Type B pancreatic cell (in vitro differentiated cells): ENCODE measurements around the gene MOG. TPM values are rescaled to one million over a fixed set of nuclear protein-coding genes. Genes with fewer than 3 reads are reported as not detected.

Source experiments
- DNase-seq: peaks from one replicate; pipeline ENCODE4 v3.0.0; 2021; ENCODE audit warnings: mixed read lengths; ENCODE audit not compliant: unreplicated experiment; ENCODE audit errors: extremely low spot score
- H3K27ac Mint-ChIP-seq: 2 replicates; pipeline ENCODE4 v1.8.0; 2021; ENCODE audit warnings: mild to moderate bottlenecking, mixed read lengths
- H3K27me3 Mint-ChIP-seq: 2 replicates; pipeline ENCODE4 v1.8.0; 2021; ENCODE audit warnings: mixed read lengths
- H3K36me3 Mint-ChIP-seq: 2 replicates; pipeline ENCODE4 v1.8.0; 2021; ENCODE audit warnings: mixed read lengths
- H3K4me1 Mint-ChIP-seq: one replicate; pipeline ENCODE4 v1.8.0; 2021; ENCODE audit warnings: mixed read lengths; ENCODE audit not compliant: unreplicated experiment
- H3K4me3 Mint-ChIP-seq: 2 replicates; pipeline ENCODE4 v1.8.0; 2021; ENCODE audit warnings: mild to moderate bottlenecking, mixed read lengths
- H3K9me3 Mint-ChIP-seq: 2 replicates; pipeline ENCODE4 v1.8.0; 2021; ENCODE audit warnings: mixed read lengths
- CTCF ChIP-seq: fragments of 200-600 bp; sonication (generic); conservative IDR thresholded peaks from 2 replicates; pipeline ENCODE4 v1.5.0; 2021; ENCODE audit warnings: antibody characterized with exemption, mild to moderate bottlenecking
- total RNA-seq: library from RNA; stranded (reverse); gene quantifications from 2 replicates; pipeline ENCODE4 v1.2.1, GENCODE V29; 2021; ENCODE audit warnings: low replicate concordance

The MOG gene
- total RNA-seq, 1 donor from 2014 or later, result not detected

- TF ChIP-seq CTCF, result no peak
- Mint-ChIP-seq H3K27me3 (peaks cover 32% of the 10 kb centered on the region), H3K9me3 (no peaks in the 10 kb centered on the region), H3K4me1 (peaks cover 35% of the 10 kb centered on the region), H3K4me3 (peak overlapping the region; percentile 92), H3K36me3 (peaks cover 4% of the 10 kb centered on the region), H3K27ac (peak overlapping the region; percentile 62)
- peak; percentile 79 for DNase-seq
These were observed 24.8 kb upstream of the MOG start for GRCh38 chr6:29631860-29632731.

GRCh38 chr6:29632789-29633533, 23.9 kb upstream of the MOG start, which contains the start of gene GABBR1:
TSS of gene GABBR1 (minus strand) at chr6:29633183. CDS start at chr6:29632385, 798 bp downstream.
- Mint-ChIP-seq H3K36me3 (peaks cover 4% of the 10 kb centered on the region), H3K27me3 (peaks cover 32% of the 10 kb centered on the region), H3K4me1 (peaks cover 35% of the 10 kb centered on the region), H3K9me3 (no peaks in the 10 kb centered on the region), H3K27ac (peak within 1 kb of the TSS; percentile 77), H3K4me3 (peak within 1 kb of the TSS; percentile 92)
- DNase-seq, result peak; percentile 92
- no peak for TF ChIP-seq CTCF

GRCh38 chr6:29633534-29633905, 23.4 kb upstream of the MOG start:
- H3K27ac Mint-ChIP-seq, result peak overlapping the region; percentile 77
- H3K4me3 Mint-ChIP-seq, result peak overlapping the region; percentile 92
- no peak for TF ChIP-seq CTCF
- H3K4me1 Mint-ChIP-seq, result peaks cover 35% of the 10 kb centered on the region
- peaks cover 4% of the 10 kb centered on the region for H3K36me3 Mint-ChIP-seq
- H3K27me3 Mint-ChIP-seq, result peaks cover 32% of the 10 kb centered on the region
- DNase-seq, result no peak
- H3K9me3 Mint-ChIP-seq, result no peaks in the 10 kb centered on the region

- Mint-ChIP-seq H3K27ac (no peak overlapping the region), H3K4me1 (peaks cover 6% of the 10 kb centered on the region), H3K36me3 (no peaks in the 10 kb centered on the region), H3K27me3 (peaks cover 5% of the 10 kb centered on the region), H3K9me3 (no peaks in the 10 kb centered on the region), H3K4me3 (no peak overlapping the region)
- DNase-seq, result no peak
- no peak for TF ChIP-seq CTCF
These were observed 19.6 kb upstream of the MOG start for GRCh38 chr6:29637247-29637646.

GRCh38 chr6:29641430-29642148, 15.3 kb upstream of the MOG start:
- peak overlapping the region; percentile 63 for H3K27ac Mint-ChIP-seq
- no peak for TF ChIP-seq CTCF
- no peaks in the 10 kb centered on the region for H3K9me3 Mint-ChIP-seq
- H3K27me3 Mint-ChIP-seq, result no peaks in the 10 kb centered on the region
- no peaks in the 10 kb centered on the region for H3K36me3 Mint-ChIP-seq
- peak overlapping the region; percentile 16 for H3K4me3 Mint-ChIP-seq
- H3K4me1 Mint-ChIP-seq, result no peaks in the 10 kb centered on the region
- DNase-seq, result no peak
